Dermis microvascular lymphatic vessel endothelial cell (primary cell): Measurements from ENCODE around the gene DCLK1. TPM values are rescaled to one million over a fixed set of nuclear protein-coding genes. Genes with fewer than 3 reads are reported as not detected.

ENCODE experiments used
- total RNA-seq: library from RNA; depleted of rRNA; stranded (reverse); fragments of >200 nt; gene quantifications from 2 replicates; pipeline ENCODE4 v1.2.1, GENCODE V29; 2014

DCLK1 gene
- total RNA-seq, 1 donor from 2014 or later, result 43.6 TPM

Other genes with a start within 250 kb of the DCLK1 start
- 0.13 TPM in 1 of 2 replicates, not detected in the other for gene SOHLH2, start 83.2 kb upstream of the DCLK1 start, total RNA-seq
- gene CCDC169, start 166.4 kb upstream of the DCLK1 start, total RNA-seq, result 0.63 and 1.3 TPM in 2 replicates
- 41.7 and 51.2 TPM in 2 replicates for gene SPART, start 215.0 kb upstream of the DCLK1 start, total RNA-seq